Karpas-422 (cell line): ENCODE data around the gene MR1. TPM values are rescaled to one million over a fixed set of nuclear protein-coding genes. Genes with fewer than 3 reads are reported as not detected.

Experiments
- DNase-seq: peaks from one replicate; pipeline ENCODE4 v3.0.0-alpha.2; 2015
- H2AFZ ChIP-seq: fragments of 200-600 bp; sonication (generic); 2 replicates; pipeline ENCODE4 v1.6.1; 2014; ENCODE audit warnings: antibody characterized with exemption, low read length, mixed read lengths
- H3K27ac ChIP-seq: fragments of 200-600 bp; sonication (generic); 2 replicates; pipeline ENCODE4 v1.5.1; 2014; ENCODE audit warnings: mild to moderate bottlenecking, low read length, moderate library complexity
- H3K27me3 ChIP-seq: fragments of 200-600 bp; sonication (generic); 2 replicates; pipeline ENCODE4 v1.6.1; 2014; ENCODE audit warnings: low read length, mixed read lengths
- H3K36me3 ChIP-seq: fragments of 200-600 bp; sonication (generic); 2 replicates; pipeline ENCODE4 v1.6.1; 2014; ENCODE audit warnings: low read length, mixed read lengths; ENCODE audit not compliant: insufficient read depth
- H3K4me1 ChIP-seq: fragments of 200-600 bp; sonication (generic); 2 replicates; pipeline ENCODE4 v1.6.1; 2014; ENCODE audit warnings: mild to moderate bottlenecking, low read length, mixed read lengths
- H3K4me2 ChIP-seq: fragments of 200-600 bp; sonication (generic); 2 replicates; pipeline ENCODE4 v1.6.1; 2014; ENCODE audit warnings: low read length, low read depth, mild to moderate bottlenecking; ENCODE audit not compliant: poor library complexity, severe bottlenecking
- H3K4me3 ChIP-seq: fragments of 200-600 bp; sonication (generic); 2 replicates; pipeline ENCODE4 v1.5.1; 2014; ENCODE audit warnings: mild to moderate bottlenecking, antibody characterized with exemption, low read length, mixed read lengths
- H3K79me2 ChIP-seq: fragments of 200-600 bp; sonication (generic); 2 replicates; pipeline ENCODE4 v1.6.1; 2014; ENCODE audit warnings: mild to moderate bottlenecking, low read length, mixed read lengths
- H3K9ac ChIP-seq: fragments of 200-600 bp; sonication (generic); 2 replicates; pipeline ENCODE4 v1.6.0; 2014; ENCODE audit warnings: low read length
- H3K9me2 ChIP-seq: fragments of 200-600 bp; sonication (generic), shearing (Covaris generic); replicated peaks from 2 replicates; pipeline ENCODE4 v1.6.0; 2014; ENCODE audit warnings: mild to moderate bottlenecking, low read length, moderate library complexity; ENCODE audit not compliant: insufficient read depth
- H3K9me3 ChIP-seq: fragments of 300-700, 200-600 bp; sonication (generic); 2 replicates; pipeline ENCODE4 v1.6.1; 2014; ENCODE audit warnings: low read length, mixed read lengths
- H4K20me1 ChIP-seq: fragments of 200-600 bp; sonication (generic); 2 replicates; pipeline ENCODE4 v1.6.1; 2014; ENCODE audit warnings: mild to moderate bottlenecking, antibody characterized with exemption, low read length, low read depth; ENCODE audit not compliant: insufficient read depth
- total RNA-seq: library from RNA; depleted of rRNA; stranded (reverse); fragments of >200 nt; shearing (Covaris generic); gene quantifications from 2 replicates; pipeline ENCODE4 v1.2.3, GENCODE V29; 2014; ENCODE audit warnings: low replicate concordance; rRNA removed

Gene MR1
- 23.2 and 37.3 TPM in 2 replicates for total RNA-seq

GRCh38 chr1:181033799-181034451, at the start of gene MR1:
Gene MR1 (plus strand): TSS chr1:181033983. CDS start chr1:181034008, 25 bp downstream.
- Histone ChIP-seq H3K79me2 (peaks cover 46% of the 10 kb centered on the region), H3K9me2 (no peaks in the 10 kb centered on the region), H3K27me3 (no peaks in the 10 kb centered on the region), H3K4me2 (peak within 1 kb of the TSS; percentile 86), H3K27ac (peak within 1 kb of the TSS; percentile 74), H4K20me1 (no peaks in the 10 kb centered on the region), H3K36me3 (no peaks in the 10 kb centered on the region), H3K9ac (peak within 1 kb of the TSS; percentile 82), H2AFZ (peak within 1 kb of the TSS; percentile 96), H3K4me1 (peaks cover 45% of the 10 kb centered on the region), H3K4me3 (peak within 1 kb of the TSS; percentile 74), H3K9me3 (no peaks in the 10 kb centered on the region)
- DNase-seq: peak; percentile 96

- Histone ChIP-seq H3K9me3 (no peaks in the 10 kb centered on the region), H3K27me3 (no peaks in the 10 kb centered on the region), H3K79me2 (peaks cover 15% of the 10 kb centered on the region; the same call in 1 of the 2 replicates), H3K4me1 (no peaks in the 10 kb centered on the region), H3K36me3 (peaks cover 69% of the 10 kb centered on the region; the same call in 1 of the 2 replicates), H3K9me2 (no peaks in the 10 kb centered on the region), H3K27ac (no peak overlapping the region), H3K9ac (no peak overlapping the region), H4K20me1 (no peaks in the 10 kb centered on the region), H3K4me2 (no peak overlapping the region), H3K4me3 (no peak overlapping the region), H2AFZ (no peak overlapping the region)
- no peak for DNase-seq
Observed at GRCh38 chr1:180988253-180988752, 45.5 kb upstream of the MR1 start.

GRCh38 chr1:180994262-180994661, 39.5 kb upstream of the MR1 start:
- H2AFZ ChIP-seq: no peak overlapping the region
- H3K9me3 ChIP-seq: no peaks in the 10 kb centered on the region
- peaks cover 15% of the 10 kb centered on the region for H3K4me1 ChIP-seq
- H4K20me1 ChIP-seq: no peaks in the 10 kb centered on the region
- H3K27ac ChIP-seq: no peak overlapping the region
- H3K4me3 ChIP-seq: no peak overlapping the region
- no peaks in the 10 kb centered on the region for H3K27me3 ChIP-seq
- no peaks in the 10 kb centered on the region for H3K9me2 ChIP-seq
- DNase-seq: no peak
- no peak overlapping the region for H3K9ac ChIP-seq
- H3K36me3 ChIP-seq: peaks cover 59% of the 10 kb centered on the region; the same call in 1 of the 2 replicates
- peaks cover 61% of the 10 kb centered on the region for H3K79me2 ChIP-seq
- no peak overlapping the region for H3K4me2 ChIP-seq

- Histone ChIP-seq H3K9me3 (no peaks in the 10 kb centered on the region), H2AFZ (no peak overlapping the region), H3K4me1 (peaks cover 15% of the 10 kb centered on the region), H3K9me2 (no peaks in the 10 kb centered on the region), H3K4me2 (no peak overlapping the region), H4K20me1 (no peaks in the 10 kb centered on the region), H3K27me3 (no peaks in the 10 kb centered on the region), H3K36me3 (peaks cover 45% of the 10 kb centered on the region), H3K27ac (no peak overlapping the region), H3K4me3 (no peak overlapping the region), H3K79me2 (peaks cover 79% of the 10 kb centered on the region), H3K9ac (no peak overlapping the region)
- no peak for DNase-seq
Observed at GRCh38 chr1:180997843-180998504, 35.8 kb upstream of the MR1 start.

- Histone ChIP-seq H3K4me3 (no peak overlapping the region), H2AFZ (no peak overlapping the region), H3K9me3 (no peaks in the 10 kb centered on the region), H3K79me2 (peaks cover 85% of the 10 kb centered on the region), H4K20me1 (peaks cover 10% of the 10 kb centered on the region; the same call in 1 of the 2 replicates), H3K4me2 (no peak overlapping the region), H3K27me3 (no peaks in the 10 kb centered on the region), H3K27ac (no peak overlapping the region), H3K9me2 (no peaks in the 10 kb centered on the region), H3K36me3 (peaks cover 54% of the 10 kb centered on the region), H3K9ac (no peak overlapping the region), H3K4me1 (peaks cover 15% of the 10 kb centered on the region)
- DNase-seq: no peak
Observed at GRCh38 chr1:181001091-181001780, 32.5 kb upstream of the MR1 start.

GRCh38 chr1:181002582-181003172, 31.1 kb upstream of the MR1 start:
- Histone ChIP-seq H3K36me3 (peaks cover 55% of the 10 kb centered on the region), H3K79me2 (peaks cover 87% of the 10 kb centered on the region)

GRCh38 chr1:181010789-181011188, 23.0 kb upstream of the MR1 start:
- Histone ChIP-seq H2AFZ (no peak overlapping the region), H3K27ac (no peak overlapping the region), H3K9me2 (no peaks in the 10 kb centered on the region), H3K9ac (no peak overlapping the region), H3K4me3 (no peak overlapping the region), H3K9me3 (no peaks in the 10 kb centered on the region), H3K79me2 (peaks cover 100% of the 10 kb centered on the region), H3K4me2 (no peak overlapping the region), H3K4me1 (peaks cover 18% of the 10 kb centered on the region), H4K20me1 (0 out of 2 replicates have a peak, but pooled peaks cover 4% of the 10 kb centered on the region), H3K36me3 (peaks cover 3% of the 10 kb centered on the region; the same call in 1 of the 2 replicates), H3K27me3 (no peaks in the 10 kb centered on the region)
- no peak for DNase-seq

More at GRCh38 chr1:181002582-181003172, 31.1 kb upstream of the MR1 start:
- Histone ChIP-seq H3K9me2 (no peaks in the 10 kb centered on the region), H3K9me3 (no peaks in the 10 kb centered on the region), H3K9ac (no peak overlapping the region), H3K4me2 (no peak overlapping the region), H4K20me1 (peaks cover 10% of the 10 kb centered on the region; the same call in 1 of the 2 replicates), H3K4me3 (no peak overlapping the region), H2AFZ (no peak overlapping the region), H3K27ac (no peak overlapping the region), H3K27me3 (no peaks in the 10 kb centered on the region), H3K4me1 (peaks cover 21% of the 10 kb centered on the region)
- DNase-seq: no peak
